Measurements from ENCODE around the gene TMEM202. TPM values are rescaled to one million over a fixed set of nuclear protein-coding genes. Genes with fewer than 3 reads are reported as not detected.

The TMEM202 gene
- total and polyA plus RNA-seq, 2 donors (not counting 1 experiment from before 2014, with no cell fraction given), result not detected

- no peak overlapping the region for H3K9ac ChIP-seq (ENCODE audit: insufficient read depth, low read length)
- H3K4me1 ChIP-seq (ENCODE audit: control insufficient read depth, extremely low read depth, insufficient read depth, low read length), result no peaks in the 10 kb centered on the region
- H3K4me2 ChIP-seq (ENCODE audit: extremely low read depth, insufficient read depth, low read length), result no peak overlapping the region
- no peak for DNase-seq (ENCODE audit: low read depth in 2 of 2)
- H3K36me3 ChIP-seq (ENCODE audit: control insufficient read depth, insufficient read depth, low read length), result no peaks in the 10 kb centered on the region
- TF ChIP-seq EZH2 (IDR thresholded peaks at IDR 0.05; ENCODE audit: low read length, missing control alignments), result no peak
- TF ChIP-seq, protein P1, sequence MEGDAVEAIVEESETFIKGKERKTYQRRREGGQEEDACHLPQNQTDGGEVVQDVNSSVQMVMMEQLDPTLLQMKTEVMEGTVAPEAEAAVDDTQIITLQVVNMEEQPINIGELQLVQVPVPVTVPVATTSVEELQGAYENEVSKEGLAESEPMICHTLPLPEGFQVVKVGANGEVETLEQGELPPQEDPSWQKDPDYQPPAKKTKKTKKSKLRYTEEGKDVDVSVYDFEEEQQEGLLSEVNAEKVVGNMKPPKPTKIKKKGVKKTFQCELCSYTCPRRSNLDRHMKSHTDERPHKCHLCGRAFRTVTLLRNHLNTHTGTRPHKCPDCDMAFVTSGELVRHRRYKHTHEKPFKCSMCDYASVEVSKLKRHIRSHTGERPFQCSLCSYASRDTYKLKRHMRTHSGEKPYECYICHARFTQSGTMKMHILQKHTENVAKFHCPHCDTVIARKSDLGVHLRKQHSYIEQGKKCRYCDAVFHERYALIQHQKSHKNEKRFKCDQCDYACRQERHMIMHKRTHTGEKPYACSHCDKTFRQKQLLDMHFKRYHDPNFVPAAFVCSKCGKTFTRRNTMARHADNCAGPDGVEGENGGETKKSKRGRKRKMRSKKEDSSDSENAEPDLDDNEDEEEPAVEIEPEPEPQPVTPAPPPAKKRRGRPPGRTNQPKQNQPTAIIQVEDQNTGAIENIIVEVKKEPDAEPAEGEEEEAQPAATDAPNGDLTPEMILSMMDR (conservative IDR thresholded peaks at IDR 0.05 in 1 of 2, IDR thresholded peaks at IDR 0.05 in 1 of 2; ENCODE audit: low read depth in 1 of 2, low read length in 2 of 2), result no peak
- no peaks in the 10 kb centered on the region for H4K20me1 ChIP-seq (ENCODE audit: control insufficient read depth, extremely low read depth, insufficient read depth, low read length)
- H3K4me3 ChIP-seq (replicated peaks in 1 of 4; ENCODE audit: control extremely low read depth in 1 of 4, insufficient read depth in 1 of 4, low read depth in 3 of 4, low read length in 4 of 4), result no peak overlapping the region
- no peaks in the 10 kb centered on the region for H3K9me3 ChIP-seq (ENCODE audit: control insufficient read depth, insufficient read depth, low read depth, low read length)
- no peaks in the 10 kb centered on the region for H3K79me2 ChIP-seq (ENCODE audit: control insufficient read depth, insufficient read depth, low read length)
- no peak overlapping the region for H2AFZ ChIP-seq (ENCODE audit: low read length)
- peaks cover 11% of the 10 kb centered on the region for H3K27me3 ChIP-seq (ENCODE audit: control insufficient read depth, insufficient read depth, low read length)
- H3K27ac ChIP-seq (ENCODE audit: insufficient read depth, low read length), result no peak overlapping the region
Observed at GRCh38 chr15:72398648-72399047, 543 bp downstream of the TMEM202 start.

- Histone ChIP-seq H3K4me1 (ENCODE audit: control insufficient read depth, extremely low read depth, insufficient read depth, low read length) (no peaks in the 10 kb centered on the region), H3K27me3 (ENCODE audit: control insufficient read depth, insufficient read depth, low read length) (peaks cover 14% of the 10 kb centered on the region)
- TF ChIP-seq EZH2 (IDR thresholded peaks at IDR 0.05; ENCODE audit: low read length, missing control alignments), result no peak
- TF ChIP-seq, protein P1 (conservative IDR thresholded peaks at IDR 0.05 in 1 of 2, IDR thresholded peaks at IDR 0.05 in 1 of 2; ENCODE audit: low read depth in 1 of 2, low read length in 2 of 2), result no peak
Observed at GRCh38 chr15:72402726-72403125, 4.6 kb downstream of the TMEM202 start.

DNA sequence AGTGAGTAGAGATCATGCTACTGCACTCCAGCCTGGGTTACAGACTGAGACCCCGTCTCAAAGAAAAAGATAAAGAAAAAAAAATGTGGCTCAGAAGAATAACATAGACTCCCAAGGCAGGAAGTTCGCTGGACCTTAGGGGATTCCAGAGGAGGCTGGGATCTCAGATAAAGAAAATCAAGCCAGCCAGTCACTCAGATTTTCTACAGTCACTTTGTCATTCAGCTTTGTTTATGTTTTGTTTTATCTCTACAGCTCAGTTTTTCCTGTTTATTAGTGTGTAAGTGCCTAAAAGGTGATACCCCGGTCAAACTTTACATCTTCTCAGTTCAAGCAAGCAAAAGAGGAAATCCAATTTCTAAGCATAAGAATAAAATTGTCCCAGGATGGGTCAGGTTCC, 6.3 kb downstream of the TMEM202 start:
- TF ChIP-seq EZH2 (IDR thresholded peaks at IDR 0.05; ENCODE audit: low read length, missing control alignments), result no peak
- TF ChIP-seq, protein P1 (conservative IDR thresholded peaks at IDR 0.05 in 1 of 2, IDR thresholded peaks at IDR 0.05 in 1 of 2; ENCODE audit: low read depth in 1 of 2, low read length in 2 of 2), result no peak
- no peaks in the 10 kb centered on the region for H4K20me1 ChIP-seq (ENCODE audit: control insufficient read depth, extremely low read depth, insufficient read depth, low read length)
- H3K27ac ChIP-seq (ENCODE audit: insufficient read depth, low read length), result no peak overlapping the region
- H3K79me2 ChIP-seq (ENCODE audit: control insufficient read depth, insufficient read depth, low read length), result no peaks in the 10 kb centered on the region
- H2AFZ ChIP-seq (ENCODE audit: low read length), result no peak overlapping the region
- H3K4me3 ChIP-seq (replicated peaks in 1 of 4; ENCODE audit: control extremely low read depth in 1 of 4, insufficient read depth in 1 of 4, low read depth in 3 of 4, low read length in 4 of 4), result no peak overlapping the region
- H3K36me3 ChIP-seq (ENCODE audit: control insufficient read depth, insufficient read depth, low read length), result no peaks in the 10 kb centered on the region
- no peak overlapping the region for H3K4me2 ChIP-seq (ENCODE audit: extremely low read depth, insufficient read depth, low read length)
- H3K4me1 ChIP-seq (ENCODE audit: control insufficient read depth, extremely low read depth, insufficient read depth, low read length), result no peaks in the 10 kb centered on the region
- no peak overlapping the region for H3K9ac ChIP-seq (ENCODE audit: insufficient read depth, low read length)
- H3K9me3 ChIP-seq (ENCODE audit: control insufficient read depth, insufficient read depth, low read depth, low read length), result no peaks in the 10 kb centered on the region
- peaks cover 10% of the 10 kb centered on the region for H3K27me3 ChIP-seq (ENCODE audit: control insufficient read depth, insufficient read depth, low read length)
- no peak for DNase-seq (ENCODE audit: low read depth in 2 of 2)

More at GRCh38 chr15:72402726-72403125, 4.6 kb downstream of the TMEM202 start:
- Histone ChIP-seq H3K4me3 (replicated peaks in 1 of 4; ENCODE audit: control extremely low read depth in 1 of 4, insufficient read depth in 1 of 4, low read depth in 3 of 4, low read length in 4 of 4) (no peak overlapping the region), H3K79me2 (ENCODE audit: control insufficient read depth, insufficient read depth, low read length) (no peaks in the 10 kb centered on the region), H4K20me1 (ENCODE audit: control insufficient read depth, extremely low read depth, insufficient read depth, low read length) (no peaks in the 10 kb centered on the region), H3K36me3 (ENCODE audit: control insufficient read depth, insufficient read depth, low read length) (no peaks in the 10 kb centered on the region), H3K4me2 (ENCODE audit: extremely low read depth, insufficient read depth, low read length) (no peak overlapping the region), H3K9ac (ENCODE audit: insufficient read depth, low read length) (no peak overlapping the region), H3K9me3 (ENCODE audit: control insufficient read depth, insufficient read depth, low read depth, low read length) (no peaks in the 10 kb centered on the region), H2AFZ (ENCODE audit: low read length) (no peak overlapping the region), H3K27ac (ENCODE audit: insufficient read depth, low read length) (no peak overlapping the region)
- DNase-seq (ENCODE audit: low read depth in 2 of 2), result no peak

Measured in fibroblast of lung (primary cell).